ENCODE measurements around the gene ACTL8.
A peak's percentile ranks its signal among the peaks of the same experiment; 100 is the strongest.

Gene ACTL8

GRCh38 chr1:17870679-17871078 is 115.5 kb downstream of the ACTL8 start:
- no peak for TF ChIP-seq JUND (IDR thresholded peaks at IDR 0.05; ENCODE audit: low read depth)
- in situ Hi-C loops (cut with HindIII; ENCODE audit: low pct_unique_long_range_greater_than_20kb, low sequenced_read_pairs), result no loop called here

GRCh38 chr1:17873007-17873675 is 118.0 kb downstream of the ACTL8 start:
- no peak for TF ChIP-seq JUND (IDR thresholded peaks at IDR 0.05; ENCODE audit: low read depth)
- in situ Hi-C loops (cut with HindIII; ENCODE audit: low pct_unique_long_range_greater_than_20kb, low sequenced_read_pairs), result no loop called here

More at GRCh38 chr1:17870679-17871078, 115.5 kb downstream of the ACTL8 start:
- DNase-seq (ENCODE audit: low read depth in 1 of 2, low spot score in 1 of 2), result no peak

GRCh38 chr1:17874231-17874630 is 119.1 kb downstream of the ACTL8 start:
- TF ChIP-seq JUND (IDR thresholded peaks at IDR 0.05; ENCODE audit: low read depth), result no peak
- peak in 1 of 2 experiments; percentile 7 for DNase-seq (ENCODE audit: low read depth in 1 of 2, low spot score in 1 of 2)
- in situ Hi-C loops (cut with HindIII; ENCODE audit: low pct_unique_long_range_greater_than_20kb, low sequenced_read_pairs), result no loop called here

More at GRCh38 chr1:17873007-17873675, 118.0 kb downstream of the ACTL8 start:
- no peak for DNase-seq (ENCODE audit: low read depth in 1 of 2, low spot score in 1 of 2)

DNA sequence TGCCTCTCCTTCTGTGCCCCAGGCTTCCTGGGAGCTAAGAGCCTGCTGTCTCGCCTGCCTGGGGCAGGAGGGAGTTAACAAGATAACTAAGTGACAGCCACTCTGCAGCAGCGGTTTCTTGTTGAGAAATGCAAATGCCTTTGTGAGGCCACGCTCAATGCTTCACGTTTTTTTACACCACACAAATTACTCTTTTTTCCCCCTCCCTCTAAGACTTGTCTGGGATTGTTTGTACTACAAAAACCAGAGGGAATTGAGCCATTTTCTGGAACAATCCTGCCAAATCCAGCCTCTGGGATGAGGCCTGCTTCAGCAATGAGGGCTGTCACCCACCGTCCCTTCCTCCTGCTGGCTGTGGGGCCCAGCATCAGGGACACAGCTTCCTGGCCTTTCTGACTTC is 119.6 kb downstream of the ACTL8 start:
- in situ Hi-C loops (cut with HindIII; ENCODE audit: low pct_unique_long_range_greater_than_20kb, low sequenced_read_pairs), result no loop called here
- no peak for TF ChIP-seq JUND (IDR thresholded peaks at IDR 0.05; ENCODE audit: low read depth)
- no peak for DNase-seq (ENCODE audit: low read depth in 1 of 2, low spot score in 1 of 2)

GRCh38 chr1:17875171-17875881 is 120.2 kb downstream of the ACTL8 start:
- DNase-seq (ENCODE audit: low read depth in 1 of 2, low spot score in 1 of 2), result no peak
- in situ Hi-C loops (cut with HindIII; ENCODE audit: low pct_unique_long_range_greater_than_20kb, low sequenced_read_pairs), result no loop called here

GRCh38 chr1:17875882-17876280 is 120.7 kb downstream of the ACTL8 start:
- no peak for DNase-seq (ENCODE audit: low read depth in 1 of 2, low spot score in 1 of 2)
- in situ Hi-C loops (cut with HindIII; ENCODE audit: low pct_unique_long_range_greater_than_20kb, low sequenced_read_pairs), result no loop called here
- no peak for TF ChIP-seq JUND (IDR thresholded peaks at IDR 0.05; ENCODE audit: low read depth)

More at GRCh38 chr1:17875171-17875881, 120.2 kb downstream of the ACTL8 start:
- TF ChIP-seq JUND (IDR thresholded peaks at IDR 0.05; ENCODE audit: low read depth), result no peak

Data from T47D (cell line).